Measurements from ENCODE around the gene NR4A1. TPM values are rescaled to one million over a fixed set of nuclear protein-coding genes. Genes with fewer than 3 reads are reported as not detected.

The NR4A1 gene
- total RNA-seq, 2 donors from 2014 or later: 17.7 to 18.4 TPM

- H3K9me3 ChIP-seq (ENCODE audit: control insufficient read depth, low read length): no peaks in the 10 kb centered on the region
- H3K4me1 Mint-ChIP-seq: peaks cover 13% of the 10 kb centered on the region
- peak overlapping the region; percentile 79 for H3K9ac ChIP-seq (ENCODE audit: extremely low read depth, low read length, poor library complexity, severe bottlenecking)
- no peaks in the 10 kb centered on the region for H3K36me3 Mint-ChIP-seq (ENCODE audit: low read depth)
- no peak overlapping the region for H3K27ac ChIP-seq (ENCODE audit: low read depth, low read length)
- WGBS, 2 experiments (ENCODE audit: insufficient coverage in 1 of 2, insufficient read length in 1 of 2): 1 to 2% methylated on average over 17 to 59 of the region's 59 CpGs
- H3K36me3 ChIP-seq (ENCODE audit: control insufficient read depth, insufficient read depth, low read length): peaks cover 3% of the 10 kb centered on the region
- H3K27me3 ChIP-seq (ENCODE audit: control insufficient read depth, insufficient read depth, low read length, poor library complexity, severe bottlenecking): peaks cover 20% of the 10 kb centered on the region
- DNase-seq: peak; percentile 88
- peaks cover 23% of the 10 kb centered on the region for H3K27me3 Mint-ChIP-seq (ENCODE audit: insufficient read depth)
- H3K9me3 Mint-ChIP-seq: no peaks in the 10 kb centered on the region
- TF ChIP-seq CTCF (conservative IDR thresholded peaks at IDR 0.05): peak; percentile 49
- H3K4me3 ChIP-seq (ENCODE audit: low read length): peak overlapping the region; percentile 85
- H3K27ac Mint-ChIP-seq: peak overlapping the region; percentile 92
- H3K4me1 ChIP-seq (ENCODE audit: control insufficient read depth, insufficient read depth, low read length): no peaks in the 10 kb centered on the region
- peak overlapping the region; percentile 76 for H3K4me3 Mint-ChIP-seq
These were observed 13.9 kb upstream of the NR4A1 start for GRCh38 chr12:52037248-52037861.

GRCh38 chr12:52038447-52038846 lies 12.8 kb upstream of the NR4A1 start:
- H3K9ac ChIP-seq (ENCODE audit: extremely low read depth, low read length, poor library complexity, severe bottlenecking): no peak overlapping the region
- H3K4me3 ChIP-seq (ENCODE audit: low read length): peak overlapping the region; percentile 85

GRCh38 chr12:52041035-52041434 lies 10.2 kb upstream of the NR4A1 start:
- H3K4me1 Mint-ChIP-seq: peaks cover 6% of the 10 kb centered on the region
- peaks cover 4% of the 10 kb centered on the region for H3K27me3 Mint-ChIP-seq (ENCODE audit: insufficient read depth)
- Histone ChIP-seq H3K27ac (ENCODE audit: low read depth, low read length) (no peak overlapping the region), H3K9ac (ENCODE audit: extremely low read depth, low read length, poor library complexity, severe bottlenecking) (no peak overlapping the region), H3K36me3 (ENCODE audit: control insufficient read depth, insufficient read depth, low read length) (peaks cover 4% of the 10 kb centered on the region), H3K4me3 (ENCODE audit: low read length) (no peak overlapping the region), H3K4me1 (ENCODE audit: control insufficient read depth, insufficient read depth, low read length) (no peaks in the 10 kb centered on the region), H3K9me3 (ENCODE audit: control insufficient read depth, low read length) (no peaks in the 10 kb centered on the region), H3K27me3 (ENCODE audit: control insufficient read depth, insufficient read depth, low read length, poor library complexity, severe bottlenecking) (peaks cover 2% of the 10 kb centered on the region)
- peaks cover 7% of the 10 kb centered on the region for H3K36me3 Mint-ChIP-seq (ENCODE audit: low read depth)
- H3K4me3 Mint-ChIP-seq: no peak overlapping the region
- TF ChIP-seq CTCF (conservative IDR thresholded peaks at IDR 0.05): no peak
- no peak overlapping the region for H3K27ac Mint-ChIP-seq
- no peaks in the 10 kb centered on the region for H3K9me3 Mint-ChIP-seq
- DNase-seq: no peak
- 60 to 86% methylated on average over 1 to 3 of the region's 3 CpGs for WGBS, 2 experiments (ENCODE audit: insufficient coverage in 1 of 2, insufficient read length in 1 of 2)

More at GRCh38 chr12:52038447-52038846, 12.8 kb upstream of the NR4A1 start:
- H3K36me3 ChIP-seq (ENCODE audit: control insufficient read depth, insufficient read depth, low read length): peaks cover 4% of the 10 kb centered on the region
- DNase-seq: no peak
- TF ChIP-seq CTCF (conservative IDR thresholded peaks at IDR 0.05): no peak
- 89 to 92% methylated on average over 6 of the region's 6 CpGs for WGBS, 2 experiments (ENCODE audit: insufficient coverage in 1 of 2, insufficient read length in 1 of 2)
- H3K4me1 Mint-ChIP-seq: peaks cover 8% of the 10 kb centered on the region
- no peaks in the 10 kb centered on the region for H3K9me3 Mint-ChIP-seq
- no peaks in the 10 kb centered on the region for H3K36me3 Mint-ChIP-seq (ENCODE audit: low read depth)
- H3K9me3 ChIP-seq (ENCODE audit: control insufficient read depth, low read length): no peaks in the 10 kb centered on the region
- H3K4me1 ChIP-seq (ENCODE audit: control insufficient read depth, insufficient read depth, low read length): no peaks in the 10 kb centered on the region
- H3K27ac ChIP-seq (ENCODE audit: low read depth, low read length): no peak overlapping the region
- H3K27ac Mint-ChIP-seq: no peak overlapping the region
- H3K27me3 ChIP-seq (ENCODE audit: control insufficient read depth, insufficient read depth, low read length, poor library complexity, severe bottlenecking): peaks cover 20% of the 10 kb centered on the region
- peaks cover 22% of the 10 kb centered on the region for H3K27me3 Mint-ChIP-seq (ENCODE audit: insufficient read depth)
- peak overlapping the region; percentile 76 for H3K4me3 Mint-ChIP-seq

All from endodermal cell (in vitro differentiated cells).